Suprapubic skin (tissue), 3 donors: Measurements from ENCODE around the gene SH2B3.

Experiments used
- CTCF ChIP-seq, 2 donors: fragments of 200-600 bp in 1 of 2; fragments of 450-650 bp in 1 of 2; sonication (generic) in 1 of 2; IDR thresholded peaks; one replicate each; pipeline ENCODE4 v1.5.1; 2016 to 2019; ENCODE audit warnings: antibody characterized with exemption in 2 of 2, mild to moderate bottlenecking in 1 of 2, moderate library complexity in 1 of 2
- POLR2A ChIP-seq, 2 donors: fragments of 450-650 bp; IDR thresholded peaks; one replicate each; pipeline ENCODE4 v1.6.1; 2017; ENCODE audit warnings: antibody characterized with exemption in 2 of 2, mild to moderate bottlenecking in 2 of 2, moderate library complexity in 2 of 2

DNA sequence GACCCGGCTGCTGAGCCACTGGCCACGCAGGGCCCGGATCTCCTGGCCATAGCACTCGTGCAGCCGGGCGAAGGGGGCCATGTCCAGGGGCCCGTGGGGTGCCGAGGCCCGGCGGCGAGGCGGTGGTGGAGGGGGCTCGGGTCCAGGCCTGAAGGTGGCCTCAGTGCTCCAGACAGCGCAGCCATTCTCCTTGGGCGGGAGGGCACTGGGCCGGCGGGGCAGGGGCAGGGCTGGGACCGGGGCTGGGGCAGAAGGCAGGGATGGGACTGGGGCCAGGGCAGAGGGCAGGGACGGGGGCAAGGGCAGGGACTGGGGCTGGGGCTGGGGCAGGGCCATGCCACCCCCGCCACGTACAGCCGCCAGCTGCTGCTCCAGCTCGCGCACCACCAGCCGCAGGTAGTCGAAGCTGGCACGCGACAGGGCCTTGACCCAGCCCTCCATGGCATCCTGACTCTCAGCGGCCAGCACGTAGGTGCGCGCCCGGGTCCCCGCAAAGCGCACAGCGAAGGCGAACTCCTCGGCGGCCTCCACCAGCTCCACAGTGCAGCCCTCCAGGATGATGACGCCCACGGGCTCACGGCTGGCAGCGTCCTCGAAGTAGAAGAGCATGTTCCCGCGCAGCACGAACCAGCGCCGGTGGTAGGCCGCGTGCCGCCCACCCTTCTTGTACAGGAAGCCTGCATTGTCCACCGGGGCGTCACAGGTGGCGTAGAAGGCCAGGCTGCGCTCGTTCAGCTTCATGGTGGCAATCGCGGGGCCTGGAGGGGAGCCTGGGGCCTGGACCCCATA lies 42.8 kb upstream of the SH2B3 start:
- no peak for TF ChIP-seq CTCF (IDR thresholded peaks at IDR 0.05)
- no peak for TF ChIP-seq POLR2A (IDR thresholded peaks at IDR 0.05)
